Smooth muscle cell (in vitro differentiated cells): Measurements from ENCODE around the gene SH3RF3. TPM values are rescaled to one million over a fixed set of nuclear protein-coding genes. Genes with fewer than 3 reads are reported as not detected.
"Not testable (repeated sequence)": the region's sequence is repeated elsewhere in the genome, so short reads cannot be mapped to it uniquely, and the experiment has no call there.

Experiments
- DNase-seq: peaks from one replicate; lab custom pipeline; 2025; ENCODE audit not compliant: unreplicated experiment; lab: John Stamatoyannopoulos, UW
- H2AFZ ChIP-seq: fragments of 200-600 bp; sonication (generic); 2 replicates; pipeline ENCODE4 v1.6.0; 2016; ENCODE audit warnings: antibody characterized with exemption, low read depth, mild to moderate bottlenecking
- H3F3A ChIP-seq: fragments of 200-600 bp; sonication (generic); 2 replicates; pipeline ENCODE4 v1.6.0; 2017; ENCODE audit warnings: antibody characterized with exemption, low read depth
- H3K27ac ChIP-seq: fragments of 200-600 bp; sonication (generic); 2 replicates; pipeline ENCODE4 v1.5.1; 2016; ENCODE audit warnings: low read depth, mild to moderate bottlenecking
- H3K27me3 ChIP-seq: fragments of 200-600 bp; sonication (generic); 2 replicates; pipeline ENCODE4 v1.6.1; 2016; ENCODE audit warnings: low read depth, mild to moderate bottlenecking
- H3K36me3 ChIP-seq: fragments of 200-600 bp; sonication (generic); 2 replicates; pipeline ENCODE4 v1.5.1; 2016; ENCODE audit warnings: low read depth
- H3K4me1 ChIP-seq: fragments of 200-600 bp; sonication (generic); 2 replicates; pipeline ENCODE4 v1.5.1; 2016; ENCODE audit warnings: low read depth
- H3K4me2 ChIP-seq: fragments of 200-600 bp; sonication (generic); 2 replicates; pipeline ENCODE4 v1.6.0; 2016; ENCODE audit warnings: mild to moderate bottlenecking
- H3K4me3 ChIP-seq: fragments of 200-600 bp; sonication (generic); 2 replicates; pipeline ENCODE4 v1.5.1; 2016; ENCODE audit warnings: mild to moderate bottlenecking
- H3K79me2 ChIP-seq: fragments of 200-600 bp; sonication (generic); 2 replicates; pipeline ENCODE4 v1.6.0; 2016; ENCODE audit warnings: low read depth, mild to moderate bottlenecking
- H3K9ac ChIP-seq: fragments of 200-600 bp; sonication (generic); 2 replicates; pipeline ENCODE4 v1.6.0; 2016; ENCODE audit warnings: low read depth
- H3K9me3 ChIP-seq: fragments of 200-600 bp; sonication (generic); replicated peaks from 2 replicates; pipeline ENCODE4 v1.5.1; 2016; ENCODE audit warnings: low read depth
- H4K20me1 ChIP-seq: fragments of 200-600 bp; sonication (generic); 2 replicates; pipeline ENCODE4 v1.6.0; 2016; ENCODE audit warnings: low read depth
- CTCF ChIP-seq: fragments of 200-600 bp; sonication (generic); IDR thresholded peaks from 2 replicates; pipeline ENCODE4 v1.5.1; 2017; ENCODE audit warnings: borderline replicate concordance, mild to moderate bottlenecking, antibody characterized with exemption; ENCODE audit not compliant: insufficient read depth, poor library complexity, severe bottlenecking
- WGBS: methylation state at CpG from one replicate; pipeline ENCODE4 v1.1.7; 2016; ENCODE audit warnings: low lambda C conversion rate; 5-methylcytosine and 5-hydroxymethylcytosine counted together
- polyA plus RNA-seq: library from polyadenylated mRNA; unstranded; fragments of >200 nt; fragmentation: Nextera tagmentation; extraction: Ambion mirVana; gene quantifications from 2 replicates; pipeline ENCODE4 v1.2.1, GENCODE V29; 2016
- total RNA-seq: library from RNA; depleted of rRNA; stranded (reverse); fragments of >200 nt; gene quantifications from 2 replicates; pipeline ENCODE4 v1.2.3, GENCODE V29; 2014

The SH3RF3 gene
- total and polyA plus RNA-seq, 2 experiments from 2014 or later = 6.6 to 11.8 TPM

- H3K79me2 ChIP-seq = peaks cover 12% of the 10 kb centered on the region
- no peaks in the 10 kb centered on the region for H3K27me3 ChIP-seq
- no peak overlapping the region for H3K4me2 ChIP-seq
- TF ChIP-seq CTCF = no peak
- peaks cover 3% of the 10 kb centered on the region for H3F3A ChIP-seq
- no peak overlapping the region for H3K4me3 ChIP-seq
- no peaks in the 10 kb centered on the region for H3K36me3 ChIP-seq
- no peak overlapping the region for H2AFZ ChIP-seq
- no peaks in the 10 kb centered on the region for H3K9me3 ChIP-seq
- 79% methylated on average over 6 of the region's 6 CpGs for WGBS
- no peak overlapping the region for H3K9ac ChIP-seq
- H3K4me1 ChIP-seq = no peaks in the 10 kb centered on the region
- no peak for DNase-seq
- H3K27ac ChIP-seq = no peak overlapping the region
- H4K20me1 ChIP-seq = peaks cover 91% of the 10 kb centered on the region
These were observed 89.2 kb downstream of the SH3RF3 start for GRCh38 chr2:109218087-109218791.

GRCh38 chr2:109218792-109219126, 89.8 kb downstream of the SH3RF3 start:
- Histone ChIP-seq H3K79me2 (peaks cover 12% of the 10 kb centered on the region), H3K36me3 (no peaks in the 10 kb centered on the region), H3K4me2 (no peak overlapping the region), H3K27ac (no peak overlapping the region), H3F3A (peaks cover 3% of the 10 kb centered on the region), H3K27me3 (no peaks in the 10 kb centered on the region), H3K4me1 (no peaks in the 10 kb centered on the region), H3K9ac (no peak overlapping the region), H3K4me3 (no peak overlapping the region), H4K20me1 (peaks cover 91% of the 10 kb centered on the region), H2AFZ (no peak overlapping the region), H3K9me3 (no peaks in the 10 kb centered on the region)
- no peak for DNase-seq
- no peak for TF ChIP-seq CTCF
- 52% methylated on average over 1 of the region's 1 CpG for WGBS

DNA sequence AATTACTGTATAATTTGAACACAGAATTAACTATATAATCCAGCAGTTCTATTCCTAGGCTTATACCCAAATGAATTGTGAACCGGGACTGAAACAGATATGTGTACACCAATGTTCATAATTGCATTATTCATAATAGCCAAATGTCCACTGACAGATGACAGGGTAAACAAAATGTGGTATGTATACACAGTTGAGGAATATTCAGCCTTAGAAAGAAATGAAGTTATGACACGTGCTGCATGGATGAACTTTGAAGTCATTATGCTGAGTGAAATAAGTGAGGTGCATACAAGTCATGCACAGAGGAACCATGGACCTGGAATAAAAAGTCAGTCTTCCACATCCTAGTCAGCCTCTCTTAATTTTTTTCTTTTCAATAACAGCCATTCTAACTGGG, 91.9 kb downstream of the SH3RF3 start:
- no peaks in the 10 kb centered on the region for H3K36me3 ChIP-seq
- peaks cover 27% of the 10 kb centered on the region for H3K79me2 ChIP-seq
- no peaks in the 10 kb centered on the region for H3K9me3 ChIP-seq
- no peak overlapping the region for H3K4me3 ChIP-seq
- H2AFZ ChIP-seq = no peak overlapping the region
- peaks cover 90% of the 10 kb centered on the region for H4K20me1 ChIP-seq
- no peak for TF ChIP-seq CTCF
- no peak overlapping the region for H3K4me2 ChIP-seq
- no peaks in the 10 kb centered on the region for H3K4me1 ChIP-seq
- no peaks in the 10 kb centered on the region for H3F3A ChIP-seq
- H3K9ac ChIP-seq = no peak overlapping the region
- no peak for DNase-seq
- no peaks in the 10 kb centered on the region for H3K27me3 ChIP-seq
- WGBS = 97% methylated on average over 2 of the region's 2 CpGs
- H3K27ac ChIP-seq = no peak overlapping the region

DNA sequence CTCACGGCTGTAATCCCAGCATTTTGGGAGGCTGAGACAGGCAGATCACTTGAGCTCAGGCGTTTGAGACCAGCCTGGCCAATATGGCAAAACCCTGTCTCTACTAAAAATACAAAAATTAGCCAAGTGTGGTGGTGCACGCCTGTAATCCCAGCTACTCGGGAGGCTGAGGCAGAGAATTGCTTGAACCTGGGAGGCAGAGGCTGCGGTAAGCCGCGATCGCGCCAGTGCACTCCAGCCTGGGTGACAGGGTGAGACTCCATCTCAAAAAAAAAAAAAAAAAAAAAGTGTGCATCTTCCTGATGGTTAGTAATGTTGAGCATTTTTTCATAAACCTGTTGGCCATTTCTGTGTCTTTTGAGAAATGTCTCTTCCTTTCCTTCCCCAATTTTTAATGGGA, 92.3 kb downstream of the SH3RF3 start:
- not testable (repeated sequence) for H3K27ac ChIP-seq, H3K27me3 ChIP-seq, H3K9me3 ChIP-seq, H3K9ac ChIP-seq, H3K4me3 ChIP-seq, H3K4me2 ChIP-seq, H3K4me1 ChIP-seq, H3F3A ChIP-seq, H2AFZ ChIP-seq, DNase-seq, H3K36me3 ChIP-seq
- 96% methylated on average over 9 of the region's 9 CpGs for WGBS
- peaks cover 27% of the 10 kb centered on the region for H3K79me2 ChIP-seq
- H4K20me1 ChIP-seq = peaks cover 90% of the 10 kb centered on the region
